ENCODE data around the gene NRP2. TPM values are rescaled to one million over a fixed set of nuclear protein-coding genes. Genes with fewer than 3 reads are reported as not detected.
A peak's percentile ranks its signal among the peaks of the same experiment; 100 is the strongest.

The NRP2 gene
- total RNA-seq, 4 donors from 2014 or later: 4.9 to 22.4 (median 14.5) TPM

DNA sequence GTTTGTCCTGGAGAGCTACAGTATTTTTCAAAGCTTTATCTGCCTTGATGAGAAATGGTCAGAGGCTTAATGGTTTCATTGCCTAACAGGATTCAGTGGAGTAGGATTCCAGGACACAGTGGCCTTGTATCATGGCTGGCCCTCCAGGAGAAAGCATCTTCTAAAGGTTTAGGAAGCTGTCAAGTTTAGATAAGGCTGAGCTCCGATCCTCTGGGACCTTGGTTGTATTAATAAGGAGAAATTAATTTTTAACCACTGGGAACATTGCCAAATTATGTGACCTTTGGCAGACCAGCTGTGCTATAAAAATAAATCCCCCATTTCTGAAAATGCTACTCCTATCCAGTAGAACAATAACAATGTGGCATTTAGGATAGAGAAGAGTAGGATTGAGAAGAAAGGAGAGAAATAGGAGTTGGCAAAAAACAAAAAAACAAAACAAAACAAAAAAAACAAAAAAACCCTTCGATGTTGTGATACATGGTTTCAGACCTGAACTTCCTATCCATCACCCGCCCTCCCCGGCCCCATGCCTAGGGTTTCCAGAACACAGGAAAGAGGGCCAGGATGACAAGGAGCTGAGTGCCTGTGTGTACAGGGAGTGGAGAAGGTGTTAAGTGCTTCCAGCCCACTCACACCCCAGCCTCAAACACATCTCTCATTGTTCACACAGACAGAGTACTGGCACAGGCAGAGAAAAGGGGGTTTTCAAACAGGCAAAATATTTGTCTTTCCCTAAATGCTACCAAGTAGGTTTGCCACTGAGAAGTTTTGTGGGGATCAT lies 6.3 kb downstream of the NRP2 start:
- DNase-seq: no peak
- peak overlapping the region in 2 of 4 donors; percentile 39 to 83 for H3K27ac ChIP-seq
- H3K4me3 ChIP-seq: no peak overlapping the region

DNA sequence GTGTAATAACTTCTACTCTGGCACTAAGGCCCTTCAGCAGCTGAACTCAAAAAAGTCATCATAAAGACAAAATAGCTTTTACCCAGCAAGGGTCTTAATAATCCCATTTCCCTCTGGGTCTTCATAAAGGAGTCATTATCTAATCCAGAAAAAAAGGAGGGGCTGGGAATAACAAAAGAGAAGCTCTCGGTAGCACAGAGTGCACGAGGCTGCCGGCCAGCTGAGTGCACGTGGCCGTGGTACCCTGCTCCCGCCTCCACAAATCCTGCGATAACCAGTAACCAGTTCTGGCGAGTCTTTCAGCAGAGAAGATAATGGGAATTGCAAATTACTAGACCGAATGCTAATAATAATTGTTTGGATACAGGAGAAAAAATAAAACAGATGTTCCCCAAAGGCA lies 7.5 kb downstream of the NRP2 start:
- H3K4me3 ChIP-seq: no peak overlapping the region
- peak overlapping the region in 1 of 4 donors; percentile 61 for H3K27ac ChIP-seq
- DNase-seq: no peak
- peaks cover 0 to 30% (median 7%) of the 10 kb centered on the region in 4 donors for H3K4me1 ChIP-seq
- TF ChIP-seq, protein P1, sequence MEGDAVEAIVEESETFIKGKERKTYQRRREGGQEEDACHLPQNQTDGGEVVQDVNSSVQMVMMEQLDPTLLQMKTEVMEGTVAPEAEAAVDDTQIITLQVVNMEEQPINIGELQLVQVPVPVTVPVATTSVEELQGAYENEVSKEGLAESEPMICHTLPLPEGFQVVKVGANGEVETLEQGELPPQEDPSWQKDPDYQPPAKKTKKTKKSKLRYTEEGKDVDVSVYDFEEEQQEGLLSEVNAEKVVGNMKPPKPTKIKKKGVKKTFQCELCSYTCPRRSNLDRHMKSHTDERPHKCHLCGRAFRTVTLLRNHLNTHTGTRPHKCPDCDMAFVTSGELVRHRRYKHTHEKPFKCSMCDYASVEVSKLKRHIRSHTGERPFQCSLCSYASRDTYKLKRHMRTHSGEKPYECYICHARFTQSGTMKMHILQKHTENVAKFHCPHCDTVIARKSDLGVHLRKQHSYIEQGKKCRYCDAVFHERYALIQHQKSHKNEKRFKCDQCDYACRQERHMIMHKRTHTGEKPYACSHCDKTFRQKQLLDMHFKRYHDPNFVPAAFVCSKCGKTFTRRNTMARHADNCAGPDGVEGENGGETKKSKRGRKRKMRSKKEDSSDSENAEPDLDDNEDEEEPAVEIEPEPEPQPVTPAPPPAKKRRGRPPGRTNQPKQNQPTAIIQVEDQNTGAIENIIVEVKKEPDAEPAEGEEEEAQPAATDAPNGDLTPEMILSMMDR (IDR thresholded peaks at IDR 0.05): no peak
- no peak for TF ChIP-seq POLR2A (IDR thresholded peaks at IDR 0.05)
- no peaks in the 10 kb centered on the region for H3K9me3 ChIP-seq
- no peaks in the 10 kb centered on the region for H3K36me3 ChIP-seq
- H3K27me3 ChIP-seq: peaks cover 0 to 4% of the 10 kb centered on the region in 2 donors

More for the DNA sequence above, 6.3 kb downstream of the NRP2 start:
- TF ChIP-seq POLR2A (IDR thresholded peaks at IDR 0.05): no peak
- TF ChIP-seq, protein P1 (IDR thresholded peaks at IDR 0.05): no peak
- H3K4me1 ChIP-seq: peaks cover 0 to 34% (median 8%) of the 10 kb centered on the region in 4 donors
- no peaks in the 10 kb centered on the region for H3K36me3 ChIP-seq
- no peaks in the 10 kb centered on the region for H3K9me3 ChIP-seq
- H3K27me3 ChIP-seq: peaks cover 0 to 4% of the 10 kb centered on the region in 2 donors

DNA sequence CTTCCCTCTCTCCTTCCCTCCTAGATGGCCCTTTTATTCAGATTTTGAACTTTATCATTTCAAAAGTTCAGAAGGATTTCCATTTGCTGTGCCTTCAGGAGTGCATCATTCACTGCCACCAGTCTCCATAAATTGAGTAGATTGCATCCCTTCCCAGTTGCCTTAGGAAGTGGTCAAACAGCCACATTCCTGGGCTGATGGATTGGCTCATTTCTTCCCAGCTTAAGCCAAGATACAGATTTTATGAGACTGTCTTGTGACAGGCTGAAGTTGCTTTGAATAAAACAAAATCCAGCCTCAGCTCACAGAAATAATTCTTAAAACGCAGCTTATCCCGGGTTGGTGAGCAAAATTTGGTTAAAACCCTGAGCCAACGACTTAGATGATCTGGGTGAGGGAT lies 9.8 kb downstream of the NRP2 start:
- no peak for DNase-seq
- TF ChIP-seq, protein P1 (IDR thresholded peaks at IDR 0.05): no peak
- no peak for TF ChIP-seq POLR2A (IDR thresholded peaks at IDR 0.05)
- H3K4me3 ChIP-seq: no peak overlapping the region
- peaks cover 0 to 13% (median 0%) of the 10 kb centered on the region in 4 donors for H3K4me1 ChIP-seq
- H3K9me3 ChIP-seq: no peaks in the 10 kb centered on the region
- no peaks in the 10 kb centered on the region for H3K36me3 ChIP-seq
- peak overlapping the region in 1 of 4 donors; percentile 24 for H3K27ac ChIP-seq
- no peaks in the 10 kb centered on the region for H3K27me3 ChIP-seq

DNA sequence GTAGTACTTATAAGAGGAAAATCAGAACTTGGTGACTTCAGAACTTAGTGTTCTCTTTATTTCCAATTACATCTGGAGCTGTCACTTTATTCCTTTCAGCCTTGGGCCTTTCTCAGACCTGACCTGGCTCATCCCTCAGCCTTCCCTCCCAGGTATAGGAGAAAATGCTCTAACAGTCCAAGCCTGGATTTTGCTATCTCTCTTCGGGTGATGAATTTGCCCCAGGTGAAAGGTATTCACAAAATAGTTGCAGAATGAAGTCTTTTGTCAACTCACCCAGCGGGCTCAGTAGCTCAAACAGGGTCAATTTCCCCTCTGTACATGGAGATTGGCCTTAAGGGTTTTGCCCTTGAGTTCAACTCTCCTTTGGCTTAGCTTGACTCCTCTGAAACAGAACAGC lies 12.0 kb downstream of the NRP2 start:
- no peak for TF ChIP-seq POLR2A (IDR thresholded peaks at IDR 0.05)
- TF ChIP-seq, protein P1 (IDR thresholded peaks at IDR 0.05): no peak
- no peak overlapping the region for H3K4me3 ChIP-seq
- H3K4me1 ChIP-seq: peaks cover 0 to 7% (median 0%) of the 10 kb centered on the region in 4 donors
- H3K36me3 ChIP-seq: no peaks in the 10 kb centered on the region
- peak overlapping the region in 1 of 4 donors; percentile 36 for H3K27ac ChIP-seq
- no peaks in the 10 kb centered on the region for H3K9me3 ChIP-seq
- no peaks in the 10 kb centered on the region for H3K27me3 ChIP-seq
- no peak for DNase-seq

DNA sequence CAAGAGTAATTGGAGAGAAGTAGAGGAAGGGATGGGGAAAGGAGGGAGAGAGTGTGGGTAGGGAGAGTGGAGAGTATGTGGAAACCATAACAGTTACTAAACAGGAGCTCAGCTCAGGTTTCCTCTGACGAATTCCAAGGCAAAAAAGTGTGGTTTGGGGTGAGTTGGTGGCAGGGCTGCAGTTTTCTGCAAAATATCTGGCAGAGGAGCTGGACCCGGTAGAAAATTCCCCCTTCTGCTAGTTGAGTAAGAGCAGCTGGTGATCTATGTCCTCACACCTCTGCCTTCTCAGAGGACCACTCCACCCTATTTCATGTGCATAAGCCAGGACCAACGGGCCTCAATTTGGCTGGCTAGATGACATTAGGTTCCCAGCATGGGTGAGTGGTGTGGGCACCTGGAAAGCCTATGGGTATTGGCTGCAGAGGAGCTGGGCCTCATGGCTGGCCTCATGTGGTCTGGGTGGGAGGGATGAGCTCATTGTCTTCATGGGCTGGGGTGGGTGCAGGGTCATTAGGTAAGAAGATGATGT lies 13.2 kb downstream of the NRP2 start:
- H3K36me3 ChIP-seq: no peaks in the 10 kb centered on the region
- peak overlapping the region in 1 of 4 donors; percentile 80 for H3K27ac ChIP-seq
- no peak for DNase-seq
- TF ChIP-seq, protein P1 (IDR thresholded peaks at IDR 0.05): no peak
- no peak for TF ChIP-seq POLR2A (IDR thresholded peaks at IDR 0.05)
- no peaks in the 10 kb centered on the region for H3K9me3 ChIP-seq
- no peaks in the 10 kb centered on the region for H3K27me3 ChIP-seq
- H3K4me1 ChIP-seq: peaks cover 0 to 20% (median 4%) of the 10 kb centered on the region in 4 donors
- no peak overlapping the region for H3K4me3 ChIP-seq

All from Peyer's patch (tissue), 4 donors.